ENCODE measurements around the gene TUB.
A peak's percentile ranks its signal among the peaks of the same experiment; 100 is the strongest.

The TUB gene

DNA sequence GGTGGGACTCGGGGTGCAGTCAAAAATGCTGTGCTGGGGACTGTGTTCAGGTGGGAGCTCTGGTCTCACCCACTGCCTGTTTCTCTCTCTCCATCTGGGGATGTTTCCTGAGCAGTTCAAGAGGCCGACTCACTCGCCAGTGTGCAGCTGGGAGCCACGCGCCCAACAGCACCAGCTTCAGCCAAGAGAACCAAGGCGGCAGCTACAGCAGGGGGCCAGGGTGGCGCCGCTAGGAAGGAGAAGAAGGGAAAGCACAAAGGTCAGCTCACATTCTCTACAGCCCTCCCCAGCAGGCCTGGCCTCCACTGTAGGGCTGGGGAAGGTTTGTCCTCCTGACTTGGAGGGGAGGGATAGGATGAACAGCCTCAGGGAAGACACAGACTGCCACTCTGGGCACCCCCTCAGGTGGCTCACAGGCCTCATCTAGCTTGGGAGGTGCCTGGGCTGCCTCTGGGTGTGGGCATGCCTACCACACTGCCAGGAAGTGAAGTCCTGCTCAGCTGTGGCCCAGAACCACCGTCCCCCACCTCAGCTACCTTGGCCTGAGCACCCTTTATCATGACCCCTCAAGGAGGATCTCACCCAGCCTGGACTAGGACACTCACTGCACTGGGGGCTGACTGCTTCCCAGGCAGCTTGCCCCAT, 13.0 kb downstream of the TUB start:
- DNase-seq: no peak

- DNase-seq: no peak
Observed at GRCh38 chr11:8094656-8095055, 13.6 kb downstream of the TUB start.

GRCh38 chr11:8095371-8095770, 14.4 kb downstream of the TUB start:
- no peak for DNase-seq

GRCh38 chr11:8095806-8096522, 15.0 kb downstream of the TUB start:
- no peak for DNase-seq

- DNase-seq: no peak
Observed at GRCh38 chr11:8096575-8096974, 15.6 kb downstream of the TUB start.

GRCh38 chr11:8097062-8097461, 16.1 kb downstream of the TUB start:
- DNase-seq: no peak

GRCh38 chr11:8097468-8097867, 16.5 kb downstream of the TUB start:
- no peak for DNase-seq

DNA sequence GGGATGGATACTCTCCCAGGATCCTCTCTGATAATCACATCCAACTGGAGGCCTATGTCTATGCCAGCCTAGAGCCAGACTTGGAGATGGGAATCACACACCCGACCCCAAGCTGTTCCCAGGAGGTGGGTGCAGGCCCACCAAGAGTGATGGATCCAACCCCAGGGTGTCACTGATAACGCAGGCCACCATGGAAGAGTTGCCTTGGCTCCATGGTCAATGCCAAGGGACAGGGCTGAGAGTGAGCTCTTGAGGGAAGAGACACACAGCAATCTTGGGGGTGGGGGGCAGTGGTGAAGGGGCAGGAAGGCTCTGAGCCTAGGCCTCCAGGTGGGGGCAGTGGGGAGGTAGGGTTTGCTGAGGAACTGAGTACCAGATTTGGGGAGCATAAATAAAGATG, 16.9 kb downstream of the TUB start:
- DNase-seq: no peak

GRCh38 chr11:8098361-8098760, 17.4 kb downstream of the TUB start:
- DNase-seq: no peak

- no peak for DNase-seq
Observed at GRCh38 chr11:8098879-8099278, 17.9 kb downstream of the TUB start.

GRCh38 chr11:8099291-8099899, 18.4 kb downstream of the TUB start:
- peak; percentile 53 for DNase-seq

GRCh38 chr11:8100158-8100557, 19.1 kb downstream of the TUB start:
- no peak for DNase-seq

DNA sequence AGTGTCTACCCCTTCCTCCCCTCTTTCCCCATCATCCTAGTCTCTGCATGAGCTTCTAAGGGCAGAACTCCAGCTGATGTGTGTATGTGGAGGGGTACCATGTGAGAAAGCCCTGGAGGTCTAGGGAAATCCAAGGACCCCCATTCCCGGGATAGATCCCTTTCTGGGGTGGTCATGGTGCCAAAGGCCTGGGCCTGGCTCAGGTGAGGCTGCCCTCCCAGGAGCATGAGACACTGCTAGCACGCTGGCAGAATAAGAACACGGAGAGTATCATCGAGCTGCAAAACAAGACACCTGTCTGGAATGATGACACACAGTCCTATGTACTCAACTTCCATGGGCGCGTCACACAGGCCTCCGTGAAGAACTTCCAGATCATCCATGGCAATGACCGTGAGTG, 19.6 kb downstream of the TUB start:
- DNase-seq: no peak

DNA sequence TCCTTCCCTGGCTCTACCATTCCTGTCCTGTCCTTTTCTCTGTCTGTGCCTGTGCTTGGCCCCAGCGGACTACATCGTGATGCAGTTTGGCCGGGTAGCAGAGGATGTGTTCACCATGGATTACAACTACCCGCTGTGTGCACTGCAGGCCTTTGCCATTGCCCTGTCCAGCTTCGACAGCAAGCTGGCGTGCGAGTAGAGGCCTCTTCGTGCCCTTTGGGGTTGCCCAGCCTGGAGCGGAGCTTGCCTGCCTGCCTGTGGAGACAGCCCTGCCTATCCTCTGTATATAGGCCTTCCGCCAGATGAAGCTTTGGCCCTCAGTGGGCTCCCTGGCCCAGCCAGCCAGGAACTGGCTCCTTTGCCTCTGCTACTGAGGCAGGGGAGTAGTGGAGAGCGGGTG, 20.4 kb downstream of the TUB start:
- DNase-seq: no peak

DNA sequence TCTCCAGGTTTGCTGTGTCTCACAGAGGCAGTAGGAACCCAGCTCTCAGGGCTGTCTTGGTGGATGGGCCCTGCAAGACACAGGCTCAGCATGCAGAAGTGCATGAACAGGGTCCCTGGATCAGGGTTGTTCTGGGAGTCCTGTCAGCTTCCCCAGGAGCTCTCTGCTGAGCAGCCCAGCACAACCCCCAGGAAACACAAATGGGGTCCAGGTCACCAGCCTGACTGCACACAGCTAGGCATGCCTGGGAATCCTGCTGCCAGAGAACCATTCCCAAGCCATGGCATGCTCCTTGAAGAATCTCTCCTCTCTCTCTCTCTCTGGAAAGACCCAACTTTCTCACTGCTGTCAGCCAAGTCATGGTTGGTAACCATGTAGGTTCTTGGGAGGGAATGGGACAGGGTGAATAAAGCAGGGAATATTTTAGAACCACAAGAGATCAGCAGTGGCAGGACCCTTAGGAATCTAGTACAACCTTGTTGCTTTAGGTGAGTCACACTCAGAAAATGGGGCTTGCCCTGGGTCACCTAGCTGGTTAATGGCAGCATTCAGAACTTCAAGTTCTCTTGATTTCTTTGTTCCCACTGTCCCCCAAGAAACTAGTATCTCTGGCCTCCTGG, 21.4 kb downstream of the TUB start:
- no peak for DNase-seq

GRCh38 chr11:8102965-8103364, 22.0 kb downstream of the TUB start:
- no peak for DNase-seq

DNA sequence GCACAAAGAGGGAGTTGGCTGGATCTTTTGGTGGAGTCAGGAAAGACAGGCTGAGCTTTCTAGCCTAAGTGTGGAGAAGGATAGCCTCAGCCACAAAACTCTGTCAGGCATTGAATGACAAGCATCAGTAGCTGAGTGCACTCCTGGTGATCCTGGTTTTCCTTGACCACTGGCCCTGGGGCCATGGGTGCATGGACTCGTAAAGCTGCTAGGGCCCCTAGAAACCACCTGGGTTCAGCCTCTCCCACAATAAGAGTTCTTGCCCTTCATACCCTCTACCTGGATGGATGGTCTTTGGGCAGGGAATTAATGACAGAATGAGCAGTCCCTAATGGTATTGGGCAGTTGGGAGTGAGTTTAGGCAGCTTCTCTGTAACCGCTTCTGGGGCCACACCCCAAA, 22.9 kb downstream of the TUB start:
- no peak for DNase-seq

- no peak for DNase-seq
Observed at GRCh38 chr11:8105133-8105532, 24.1 kb downstream of the TUB start.

GRCh38 chr11:8105666-8106065, 24.7 kb downstream of the TUB start:
- no peak for DNase-seq

DNA sequence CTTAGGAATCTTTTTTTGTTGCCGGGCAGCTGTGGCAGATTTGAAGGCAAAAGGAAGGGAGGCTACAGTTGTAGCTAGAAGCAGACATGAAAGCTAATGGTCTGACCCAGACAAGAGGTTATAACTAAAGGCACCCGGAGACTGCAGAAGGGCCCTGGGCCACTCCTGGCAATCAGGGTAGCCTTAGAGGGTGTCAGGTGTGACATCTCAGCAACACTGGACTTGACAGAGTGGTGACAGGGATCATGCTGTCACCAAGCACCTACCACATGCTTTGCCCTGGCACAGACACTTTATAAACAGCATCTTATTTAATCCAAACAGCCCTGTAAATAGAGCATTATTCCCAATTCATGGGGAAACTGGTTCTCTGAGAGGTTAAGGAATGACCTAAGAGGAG, 25.7 kb downstream of the TUB start:
- no peak for DNase-seq

DNA sequence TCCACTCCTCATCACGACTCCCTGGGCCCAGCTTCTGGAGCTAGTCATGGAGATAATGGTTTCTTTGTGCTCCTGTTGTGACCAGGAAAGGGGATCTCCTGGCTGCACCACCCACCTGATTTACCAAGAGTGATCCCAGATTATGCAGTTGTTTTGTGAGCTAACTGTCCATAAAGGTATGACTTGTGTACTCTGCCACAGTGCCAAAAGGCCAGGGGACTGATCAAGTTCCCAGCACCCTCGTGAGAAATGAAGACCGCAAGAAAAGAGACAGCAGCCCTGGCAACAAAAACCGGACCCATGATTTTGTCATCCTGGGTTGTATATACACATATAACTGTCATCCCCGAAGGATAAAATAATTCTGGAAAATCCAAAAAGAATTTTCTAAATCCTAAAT, 26.6 kb downstream of the TUB start:
- DNase-seq: no peak

DNA sequence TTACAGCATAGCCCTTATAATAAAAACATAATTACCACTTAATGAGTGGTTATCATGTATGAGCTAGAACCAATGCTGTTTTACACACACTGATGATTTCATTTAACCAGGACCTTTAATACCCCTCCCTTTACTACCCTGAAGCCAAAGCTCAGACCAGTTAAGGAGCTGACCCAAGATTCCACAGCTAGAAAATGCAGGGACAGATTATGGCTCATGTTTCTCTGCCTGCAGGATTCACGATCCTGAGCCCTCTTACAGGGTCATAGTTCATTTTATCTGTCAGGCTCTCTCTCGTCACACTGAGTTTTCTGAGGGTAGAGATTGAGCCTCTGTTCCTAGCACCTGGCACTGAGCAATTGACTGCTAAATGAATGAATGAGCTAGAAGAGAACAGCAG, 27.4 kb downstream of the TUB start:
- DNase-seq: no peak

GRCh38 chr11:8109675-8110074, 28.7 kb downstream of the TUB start:
- no peak for DNase-seq

- peak; percentile 63 for DNase-seq
Observed at GRCh38 chr11:8110396-8110795, 29.4 kb downstream of the TUB start.
